Mesenchymal stem cell (in vitro differentiated cells and primary cell): ENCODE data around the gene UBE2I.

Experiments
- DNase-seq: peaks from one replicate; pipeline ENCODE4 v3.0.0-alpha.2; 2013
- H2AFZ ChIP-seq: one replicate; pipeline ENCODE4 v1.6.1; 2013; ENCODE audit warnings: low read depth, mild to moderate bottlenecking, control low read depth, inconsistent platforms, low read length, moderate library complexity
- H2AK5ac ChIP-seq: 2 replicates; pipeline ENCODE4 v1.6.1; 2013; ENCODE audit warnings: low read length, moderate library complexity, mild to moderate bottlenecking, inconsistent platforms; ENCODE audit not compliant: severe bottlenecking
- H2BK120ac ChIP-seq: one replicate; pipeline ENCODE4 v1.6.1; 2013; ENCODE audit warnings: low read depth, mild to moderate bottlenecking, inconsistent platforms, low read length, moderate library complexity
- H2BK12ac ChIP-seq, 2 experiments: one replicate each; pipeline ENCODE4 v1.6.1; 2013; ENCODE audit warnings: inconsistent platforms in 2 of 2, low read length in 2 of 2, mild to moderate bottlenecking in 2 of 2, moderate library complexity in 2 of 2, control low read depth in 1 of 2
- H2BK15ac ChIP-seq: one replicate; pipeline ENCODE4 v1.6.1; 2013; ENCODE audit warnings: mild to moderate bottlenecking, low read depth, inconsistent platforms; ENCODE audit not compliant: poor library complexity, severe bottlenecking
- H2BK5ac ChIP-seq: 2 replicates; pipeline ENCODE4 v1.6.1; 2013; ENCODE audit warnings: low read depth, mild to moderate bottlenecking, low read length, control low read depth, inconsistent platforms; ENCODE audit not compliant: poor library complexity, severe bottlenecking
- H3K14ac ChIP-seq, 2 experiments: one replicate each; pipeline ENCODE4 v1.6.1; 2013; ENCODE audit warnings: inconsistent platforms in 2 of 2, low read length in 2 of 2, control low read depth in 1 of 2, mild to moderate bottlenecking in 1 of 2, moderate library complexity in 1 of 2
- H3K18ac ChIP-seq, 2 experiments: one replicate each; pipeline ENCODE4 v1.6.1; 2013; ENCODE audit warnings: inconsistent platforms in 2 of 2, low read length in 2 of 2, control low read depth in 1 of 2, low read depth in 1 of 2, mild to moderate bottlenecking in 1 of 2
- H3K23ac ChIP-seq, 2 experiments: one replicate each; pipeline ENCODE4 v1.6.1; 2013; ENCODE audit warnings: inconsistent platforms in 2 of 2, low read length in 2 of 2, mild to moderate bottlenecking in 2 of 2, moderate library complexity in 2 of 2, control low read depth in 1 of 2
- H3K27ac ChIP-seq: 2 replicates; pipeline ENCODE4 v1.5.1; 2013; ENCODE audit warnings: mild to moderate bottlenecking, moderate library complexity, low read length, control low read depth, inconsistent platforms; ENCODE audit not compliant: poor library complexity, severe bottlenecking
- H3K27me3 ChIP-seq, 2 experiments: 2 replicates each; pipeline versions ENCODE4 v1.6.1 to v1.7.0; 2013; ENCODE audit warnings: low read length in 2 of 2, mild to moderate bottlenecking in 2 of 2, moderate library complexity in 2 of 2, control low read depth in 1 of 2, inconsistent platforms in 1 of 2; ENCODE audit not compliant: control insufficient read depth in 1 of 2, insufficient read depth in 1 of 2
- H3K36me3 ChIP-seq, 2 experiments: 2 replicates each; pipeline versions ENCODE4 v1.6.1 to v1.7.0; 2013; ENCODE audit warnings: low read length in 2 of 2, control low read depth in 1 of 2, inconsistent platforms in 1 of 2, low read depth in 1 of 2, mild to moderate bottlenecking in 1 of 2; ENCODE audit not compliant: insufficient read depth in 2 of 2, control insufficient read depth in 1 of 2
- H3K4ac ChIP-seq, 2 experiments: one replicate each; pipeline ENCODE4 v1.6.1; 2013; ENCODE audit warnings: inconsistent platforms in 2 of 2, low read length in 2 of 2, mild to moderate bottlenecking in 2 of 2, moderate library complexity in 2 of 2, control low read depth in 1 of 2, low read depth in 1 of 2
- H3K4me1 ChIP-seq: 2 replicates; pipeline ENCODE4 v1.6.1; 2013; ENCODE audit warnings: low read depth, low read length, control low read depth; ENCODE audit not compliant: control insufficient read depth, insufficient read depth
- H3K4me2 ChIP-seq: 2 replicates; pipeline ENCODE4 v1.6.1; 2013; ENCODE audit warnings: low read length, mild to moderate bottlenecking, inconsistent platforms; ENCODE audit not compliant: poor library complexity, severe bottlenecking
- H3K4me3 ChIP-seq, 2 experiments: 2 replicates each; pipeline versions ENCODE4 v1.5.1 to v1.7.0; 2013; ENCODE audit warnings: low read length in 2 of 2, mild to moderate bottlenecking in 2 of 2, control low read depth in 1 of 2, low read depth in 1 of 2; ENCODE audit not compliant: insufficient read depth in 1 of 2
- H3K79me1 ChIP-seq: replicated peaks from 2 replicates; pipeline ENCODE4 v1.6.1; 2013; ENCODE audit warnings: mild to moderate bottlenecking, control low read depth, low read length, inconsistent platforms; ENCODE audit not compliant: poor library complexity, severe bottlenecking
- H3K9ac ChIP-seq: 2 replicates; pipeline ENCODE4 v1.7.0; 2013; ENCODE audit warnings: mild to moderate bottlenecking, low read length, moderate library complexity
- H3K9me3 ChIP-seq: 2 replicates; pipeline ENCODE4 v1.7.0; 2013; ENCODE audit warnings: mild to moderate bottlenecking, low read length; ENCODE audit not compliant: control insufficient read depth
- H4K8ac ChIP-seq: one replicate; pipeline ENCODE4 v1.6.1; 2013; ENCODE audit warnings: inconsistent platforms, mild to moderate bottlenecking, low read length, moderate library complexity
- H4K91ac ChIP-seq: one replicate; pipeline ENCODE4 v1.6.1; 2013; ENCODE audit warnings: mild to moderate bottlenecking, low read length, inconsistent platforms
- WGBS: methylation state at CpG from one replicate; pipeline ENCODE4 v1.1.7; 2013; ENCODE audit warnings: mixed read lengths; 5-methylcytosine and 5-hydroxymethylcytosine counted together

UBE2I gene

DNA sequence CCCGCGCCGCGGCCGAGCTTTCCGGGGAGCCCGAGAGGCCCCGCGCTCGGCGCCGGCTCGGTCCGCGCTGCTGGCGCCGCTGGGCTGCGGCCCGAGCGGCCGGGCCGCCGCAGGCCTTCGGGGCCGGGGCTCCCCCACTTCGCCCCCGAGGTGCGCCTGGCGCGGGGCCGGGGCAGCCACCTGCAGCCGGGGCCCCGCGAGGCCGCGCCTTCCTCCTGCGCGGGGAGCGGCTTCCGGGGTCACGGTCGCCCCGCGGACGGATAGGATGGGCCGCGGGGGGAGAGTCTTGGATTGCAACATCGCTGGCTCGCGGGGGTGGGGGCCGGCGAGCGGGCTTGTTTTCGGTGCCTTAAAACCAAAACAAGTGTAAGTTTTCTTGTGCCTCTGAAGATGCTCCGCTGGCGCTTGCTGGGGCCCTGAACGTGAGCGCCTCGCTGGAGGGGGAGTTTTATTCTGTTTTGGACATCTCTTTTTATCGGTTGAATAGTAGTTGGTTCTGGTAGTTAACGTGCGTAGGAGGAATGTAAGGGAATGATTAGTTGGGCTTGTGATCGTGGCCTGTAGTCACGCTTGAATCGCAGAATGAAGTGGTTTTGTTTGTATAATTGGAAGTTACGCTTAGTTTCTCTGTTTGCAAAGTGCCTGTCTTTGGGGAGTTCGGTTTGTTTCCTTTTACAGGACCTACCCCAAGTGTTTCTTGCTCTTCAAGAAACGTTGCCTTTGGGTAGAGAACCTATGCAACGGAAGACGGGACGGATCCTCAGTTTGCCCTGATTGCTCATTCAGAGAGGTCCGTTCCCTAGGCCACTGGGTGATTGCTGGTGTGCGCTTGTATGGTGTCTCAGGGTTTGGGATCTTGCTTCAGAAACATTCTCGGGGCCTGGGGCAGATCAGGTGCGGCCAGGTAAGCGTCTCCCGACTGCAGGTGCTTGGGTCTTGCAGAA, 724 bp downstream of the UBE2I start:
- Histone ChIP-seq H3K36me3 (peaks cover 17 to 33% of the 10 kb centered on the region in 2 experiments), H3K4me1 (peaks cover 29% of the 10 kb centered on the region), H2BK12ac (no peak overlapping the region), H3K14ac (peak overlapping the region in 1 of 2 experiments; percentile 35), H3K4ac (peak overlapping the region; percentile 25 to 94), H2BK15ac (no peak overlapping the region), H2AFZ (no peak overlapping the region), H2BK120ac (peak overlapping the region; percentile 95), H3K27me3 (no peaks in the 10 kb centered on the region), H3K23ac (peak overlapping the region in 1 of 2 experiments; percentile 34), H3K79me1 (no peaks in the 10 kb centered on the region), H3K9me3 (no peaks in the 10 kb centered on the region), H4K91ac (no peak overlapping the region), H3K4me2 (peak overlapping the region; percentile 96), H4K8ac (no peak overlapping the region), H2BK5ac (no peak overlapping the region), H2AK5ac (no peak overlapping the region), H3K9ac (peak overlapping the region; percentile 92), H3K27ac (peak overlapping the region; percentile 63), H3K4me3 (peak overlapping the region; percentile 73 to 92), H3K18ac (peak overlapping the region; percentile 58 to 68)
- 2% methylated on average over 58 of the region's 77 CpGs for WGBS
- DNase-seq = peak; percentile 54

DNA sequence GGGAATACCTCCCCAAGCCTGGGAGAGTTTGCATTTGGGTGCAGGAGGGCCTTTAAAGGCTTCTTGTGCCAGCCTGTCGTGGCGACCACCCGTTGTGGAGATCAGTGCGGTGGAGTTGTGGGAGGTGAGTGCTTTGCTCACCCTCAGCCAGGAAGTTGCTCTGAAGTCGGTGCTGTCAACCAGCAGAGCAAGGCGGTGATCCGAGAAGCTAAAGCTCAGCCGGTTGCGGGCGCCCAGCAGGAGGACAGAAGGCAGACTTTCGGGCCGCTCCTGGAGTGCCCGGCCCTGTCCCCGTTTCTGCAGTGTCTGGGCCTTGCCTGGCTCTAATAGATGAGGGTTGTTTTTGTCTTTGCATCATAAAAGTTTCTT, 1.4 kb downstream of the UBE2I start:
- Histone ChIP-seq H3K23ac (peak overlapping the region in 1 of 2 experiments; percentile 34), H2BK120ac (no peak overlapping the region), H3K36me3 (peaks cover 23 to 39% of the 10 kb centered on the region in 2 experiments), H4K91ac (no peak overlapping the region), H3K4ac (no peak overlapping the region), H3K4me3 (peak overlapping the region; percentile 73 to 92), H3K27me3 (no peaks in the 10 kb centered on the region), H4K8ac (no peak overlapping the region), H2AFZ (no peak overlapping the region), H2BK5ac (no peak overlapping the region), H3K4me2 (peak overlapping the region; percentile 96), H3K27ac (peak overlapping the region; percentile 63), H3K14ac (peak overlapping the region in 1 of 2 experiments; percentile 35), H3K4me1 (peaks cover 29% of the 10 kb centered on the region), H2BK15ac (no peak overlapping the region), H3K18ac (no peak overlapping the region), H3K9me3 (no peaks in the 10 kb centered on the region), H3K79me1 (peaks cover 2% of the 10 kb centered on the region), H2AK5ac (no peak overlapping the region), H2BK12ac (no peak overlapping the region), H3K9ac (peak overlapping the region; percentile 92)
- DNase-seq = peak; percentile 23
- 3% methylated on average over 14 of the region's 14 CpGs for WGBS

DNA sequence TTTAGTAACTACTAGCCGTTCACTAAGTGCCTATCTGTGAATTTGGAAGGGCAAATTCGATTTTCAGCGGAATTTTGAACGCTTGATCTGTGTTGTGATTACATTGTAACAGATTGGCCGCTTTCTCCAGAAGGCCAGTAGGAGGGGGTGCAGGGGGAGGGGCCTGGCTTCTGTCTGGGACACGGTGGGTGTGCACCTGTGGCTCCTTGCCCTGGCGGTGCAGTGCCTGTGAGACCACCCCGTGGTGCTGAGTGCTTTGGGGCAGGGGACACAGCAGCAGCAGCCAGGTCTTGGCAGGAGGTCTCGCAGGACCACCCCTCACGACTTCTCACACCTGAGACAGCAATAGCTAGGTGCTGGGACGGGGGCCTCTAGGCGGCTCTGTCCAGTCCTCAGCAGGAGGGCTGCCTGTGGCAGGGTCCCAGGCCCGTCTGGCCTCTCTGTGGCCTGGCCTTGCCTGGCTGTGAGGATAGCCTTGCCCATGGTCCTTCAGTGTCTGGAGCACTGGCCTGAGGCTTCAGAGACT, 1.8 kb downstream of the UBE2I start:
- no peaks in the 10 kb centered on the region for H3K9me3 ChIP-seq
- WGBS = 49% methylated on average over 13 of the region's 13 CpGs
- H4K8ac ChIP-seq = no peak overlapping the region
- no peak overlapping the region for H2BK120ac ChIP-seq
- no peak overlapping the region for H3K18ac ChIP-seq
- H3K4me3 ChIP-seq = peak overlapping the region; percentile 52 to 92
- no peak overlapping the region for H2BK15ac ChIP-seq
- peak overlapping the region in 1 of 2 experiments; percentile 29 for H3K23ac ChIP-seq
- H2BK12ac ChIP-seq = no peak overlapping the region
- H3K14ac ChIP-seq = peak overlapping the region in 1 of 2 experiments; percentile 19
- peak; percentile 14 for DNase-seq
- no peaks in the 10 kb centered on the region for H3K27me3 ChIP-seq
- H3K4me2 ChIP-seq = peak overlapping the region; percentile 96
- H3K79me1 ChIP-seq = peaks cover 7% of the 10 kb centered on the region
- H4K91ac ChIP-seq = no peak overlapping the region
- peak overlapping the region; percentile 20 for H3K27ac ChIP-seq
- H3K4ac ChIP-seq = no peak overlapping the region
- H2BK5ac ChIP-seq = no peak overlapping the region
- H2AFZ ChIP-seq = no peak overlapping the region
- H3K4me1 ChIP-seq = peaks cover 29% of the 10 kb centered on the region
- H3K36me3 ChIP-seq = peaks cover 28 to 44% of the 10 kb centered on the region in 2 experiments
- no peak overlapping the region for H2AK5ac ChIP-seq
- H3K9ac ChIP-seq = peak overlapping the region; percentile 92
